ENCODE data around the gene ZNF18. TPM values are rescaled to one million over a fixed set of nuclear protein-coding genes. Genes with fewer than 3 reads are reported as not detected.

ZNF18 gene
- total RNA-seq, 8 experiments from 2014 or later: 7.6 to 18.2 (median 12.3) TPM

DNA sequence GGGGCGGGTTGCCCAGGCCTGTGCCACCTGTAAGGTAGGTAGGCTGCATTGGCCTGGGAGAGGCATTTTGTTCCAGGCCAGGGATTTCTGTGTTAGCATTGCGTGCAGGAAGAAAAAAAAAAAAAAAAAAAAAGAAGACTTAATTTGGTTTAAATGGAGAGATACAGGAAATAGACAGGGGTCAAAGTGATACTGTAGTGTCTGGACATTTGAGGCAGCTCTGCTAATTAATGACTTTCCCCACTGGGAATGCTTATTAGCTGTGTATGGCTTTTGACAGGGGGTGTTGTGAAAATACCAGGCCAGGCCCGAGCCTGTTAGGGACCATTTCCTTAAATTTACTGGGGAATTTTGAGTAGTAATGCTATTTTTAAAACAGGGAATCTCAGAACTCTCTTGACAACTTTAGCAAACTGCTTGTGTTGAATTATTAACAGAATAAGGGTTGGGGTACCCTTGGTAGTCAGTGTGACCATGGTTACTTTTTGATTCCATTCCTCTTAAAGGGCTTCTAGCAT, 24.4 kb upstream of the ZNF18 start:
- in situ Hi-C loops (cut with MboI; ENCODE audit: low pct_unique_long_range_greater_than_20kb in 2 of 9, low sequenced_read_pairs in 9 of 9, unreplicated experiment in 9 of 9): no loop called here
- Histone ChIP-seq H3K27ac (no peak overlapping the region), H3K4me3 (peak overlapping the region; percentile 66 to 90 (median 79)), H3K4me1 (replicated peaks in 1 of 2) (peaks cover 0 to 14% of the 10 kb centered on the region in 2 donors)
- no peak for ATAC-seq (replicated peaks in 6 of 8)
- WGBS, 10 experiments: 0 to 57% (median 5%) methylated on average over 1 to 2 of the region's 3 CpGs; no CpG with 5 or more reads in 4 of the 10 experiments

- H3K4me1 ChIP-seq (replicated peaks in 1 of 2): peaks cover 0 to 14% of the 10 kb centered on the region in 2 donors
- 0% methylated on average over 1 to 25 of the region's 123 CpGs; no CpG with 5 or more reads in 8 of the 10 experiments for WGBS, 10 experiments
- ATAC-seq (replicated peaks in 6 of 8): peak; percentile 90 to 98 (median 96)
- in situ Hi-C loops (cut with MboI; ENCODE audit: low pct_unique_long_range_greater_than_20kb in 2 of 9, low sequenced_read_pairs in 9 of 9, unreplicated experiment in 9 of 9): no loop called here
- peak within 1 kb of the TSS; percentile 66 to 90 (median 79) for H3K4me3 ChIP-seq
- H3K27ac ChIP-seq: peak within 1 kb of the TSS; percentile 85 to 87
Observed at GRCh38 chr17:12020642-12021622, 23.7 kb upstream of the ZNF18 start, which contains the start of gene MAP2K4. Gene MAP2K4, plus strand, starts transcription at chr17:12020877. Its CDS starts 10 bp downstream, at chr17:12020887.

GRCh38 chr17:12007466-12007865, 10.2 kb upstream of the ZNF18 start:
- in situ Hi-C loops (cut with MboI; ENCODE audit: low pct_unique_long_range_greater_than_20kb in 2 of 9, low sequenced_read_pairs in 9 of 9, unreplicated experiment in 9 of 9): no loop called here
- Histone ChIP-seq H3K4me1 (replicated peaks in 1 of 2) (no peaks in the 10 kb centered on the region), H3K27ac (no peak overlapping the region), H3K4me3 (no peak overlapping the region)
- 0 to 80% (median 74%) methylated on average over 1 to 5 of the region's 5 CpGs; no CpG with 5 or more reads in 4 of the 10 experiments for WGBS, 10 experiments
- no peak for ATAC-seq (replicated peaks in 6 of 8)

DNA sequence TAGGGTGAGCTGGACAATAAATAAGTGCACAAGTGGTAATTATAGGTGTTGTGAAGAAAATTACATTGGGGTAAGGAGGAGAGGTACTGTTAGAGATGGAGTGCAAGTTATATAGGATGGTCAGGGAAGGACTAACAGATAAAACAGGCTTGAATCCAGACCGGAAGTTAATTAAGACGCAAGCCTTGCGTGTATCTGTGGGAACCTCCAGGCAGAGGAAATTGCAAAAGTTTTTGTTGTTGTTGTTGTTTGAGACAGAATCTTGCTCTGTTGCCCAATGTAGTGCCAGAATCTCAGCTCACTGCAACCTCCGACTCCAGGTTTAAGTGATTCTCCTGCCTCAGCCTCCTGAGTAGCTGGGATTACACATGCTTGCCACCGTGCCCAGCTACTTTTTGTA, 2.4 kb upstream of the ZNF18 start:
- Histone ChIP-seq H3K4me1 (replicated peaks in 1 of 2) (peaks cover 4% of the 10 kb centered on the region in 2 donors), H3K4me3 (no peak overlapping the region), H3K27ac (no peak overlapping the region)
- no peak for ATAC-seq (replicated peaks in 6 of 8)
- 69 to 100% (median 93%) methylated on average over 1 to 5 of the region's 5 CpGs; no CpG with 5 or more reads in 1 of the 10 experiments for WGBS, 10 experiments
- in situ Hi-C loops (cut with MboI; ENCODE audit: low pct_unique_long_range_greater_than_20kb in 2 of 9, low sequenced_read_pairs in 9 of 9, unreplicated experiment in 9 of 9): loop anchor here in 1 of 9 experiments (25.0 kb wide), 1 partner anchor 1287 kb away; no protein-coding TSS in a partner anchor

DNA sequence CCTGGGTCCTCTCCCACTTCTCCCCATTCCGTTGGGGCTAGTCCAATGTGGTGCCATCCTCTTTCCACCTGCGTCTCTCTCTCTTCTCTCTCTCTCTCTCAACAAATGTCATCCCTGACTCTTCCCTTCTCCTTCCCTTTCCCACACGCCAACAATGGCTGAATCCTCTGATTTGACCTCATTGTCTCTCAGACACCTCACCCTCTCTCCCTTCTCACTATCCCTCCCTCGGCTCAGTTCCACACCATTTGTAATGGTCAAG, 628 bp upstream of the ZNF18 start:
- Histone ChIP-seq H3K27ac (peak overlapping the region; percentile 87 to 90), H3K4me1 (replicated peaks in 1 of 2) (peaks cover 4% of the 10 kb centered on the region in 2 donors), H3K4me3 (peak overlapping the region; percentile 62 to 84 (median 67))
- in situ Hi-C loops (cut with MboI; ENCODE audit: low pct_unique_long_range_greater_than_20kb in 2 of 9, low sequenced_read_pairs in 9 of 9, unreplicated experiment in 9 of 9): loop anchor here in 1 of 9 experiments (25.0 kb wide), 1 partner anchor 1286 kb away; no protein-coding TSS in a partner anchor
- ATAC-seq (replicated peaks in 6 of 8): no peak
- WGBS, 10 experiments: 0 to 100% (median 61%) methylated on average over 1 to 4 of the region's 4 CpGs; no CpG with 5 or more reads in 2 of the 10 experiments

DNA sequence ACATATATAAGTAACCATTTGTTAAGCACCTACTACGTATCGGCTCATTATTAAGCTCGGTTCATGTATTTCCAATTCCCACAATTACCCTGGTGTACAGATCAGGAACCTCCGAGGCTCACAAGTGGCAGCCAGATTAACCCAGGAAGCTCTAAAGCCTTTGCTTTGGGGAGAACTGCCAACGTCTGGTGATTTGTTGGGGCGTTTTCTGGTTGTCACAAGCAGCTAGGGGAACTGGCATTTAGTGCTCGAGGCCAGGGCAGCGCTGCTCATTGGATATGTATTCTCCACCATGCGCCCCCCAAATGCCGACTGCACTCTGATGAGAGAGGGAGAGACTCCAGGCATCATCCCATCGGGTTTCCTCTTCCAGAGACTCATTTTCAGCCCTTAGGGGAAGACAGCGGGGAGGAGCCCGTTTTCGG, 541 bp downstream of the ZNF18 start:
- in situ Hi-C loops (cut with MboI; ENCODE audit: low pct_unique_long_range_greater_than_20kb in 2 of 9, low sequenced_read_pairs in 9 of 9, unreplicated experiment in 9 of 9): loop anchor here in 1 of 9 experiments (25.0 kb wide), 1 partner anchor 1284 kb away; no protein-coding TSS in a partner anchor
- peak overlapping the region; percentile 62 to 84 (median 67) for H3K4me3 ChIP-seq
- 0 to 14% (median 5%) methylated on average over 3 to 12 of the region's 14 CpGs; no CpG with 5 or more reads in 2 of the 10 experiments for WGBS, 10 experiments
- peak in 2 of 8 experiments; percentile 33 to 45 for ATAC-seq (replicated peaks in 6 of 8)
- H3K4me1 ChIP-seq (replicated peaks in 1 of 2): peaks cover 4% of the 10 kb centered on the region in 2 donors
- H3K27ac ChIP-seq: peak overlapping the region; percentile 86 to 87

DNA sequence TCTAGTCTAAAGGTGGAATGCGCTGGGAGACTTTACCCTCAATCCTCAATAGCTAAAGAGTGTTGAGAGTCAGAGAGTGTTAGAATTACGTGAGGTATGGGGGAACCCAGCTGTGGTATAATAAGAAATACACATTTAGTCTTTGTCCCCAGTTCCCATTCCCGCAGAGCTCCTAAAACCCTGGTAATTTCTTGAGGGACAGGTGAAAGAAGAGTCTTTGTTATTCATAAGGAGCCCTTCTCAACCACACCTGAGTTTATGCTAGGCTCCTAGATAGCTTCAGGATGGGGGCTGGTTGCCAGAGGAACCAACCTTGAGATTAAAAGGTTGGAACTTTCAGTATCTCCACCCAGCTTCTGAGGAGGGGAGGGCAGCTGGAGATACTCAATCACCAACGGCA, 5.8 kb downstream of the ZNF18 start:
- in situ Hi-C loops (cut with MboI; ENCODE audit: low pct_unique_long_range_greater_than_20kb in 2 of 9, low sequenced_read_pairs in 9 of 9, unreplicated experiment in 9 of 9): loop anchor here in 1 of 9 experiments (25.0 kb wide), 1 partner anchor 1279 kb away; no protein-coding TSS in a partner anchor
- ATAC-seq (replicated peaks in 6 of 8): no peak
- H3K27ac ChIP-seq: no peak overlapping the region
- no peak overlapping the region for H3K4me3 ChIP-seq
- 0 to 100% (median 60%) methylated on average over 1 to 4 of the region's 4 CpGs; no CpG with 5 or more reads in 3 of the 10 experiments for WGBS, 10 experiments
- no peaks in the 10 kb centered on the region for H3K4me1 ChIP-seq (replicated peaks in 1 of 2)

DNA sequence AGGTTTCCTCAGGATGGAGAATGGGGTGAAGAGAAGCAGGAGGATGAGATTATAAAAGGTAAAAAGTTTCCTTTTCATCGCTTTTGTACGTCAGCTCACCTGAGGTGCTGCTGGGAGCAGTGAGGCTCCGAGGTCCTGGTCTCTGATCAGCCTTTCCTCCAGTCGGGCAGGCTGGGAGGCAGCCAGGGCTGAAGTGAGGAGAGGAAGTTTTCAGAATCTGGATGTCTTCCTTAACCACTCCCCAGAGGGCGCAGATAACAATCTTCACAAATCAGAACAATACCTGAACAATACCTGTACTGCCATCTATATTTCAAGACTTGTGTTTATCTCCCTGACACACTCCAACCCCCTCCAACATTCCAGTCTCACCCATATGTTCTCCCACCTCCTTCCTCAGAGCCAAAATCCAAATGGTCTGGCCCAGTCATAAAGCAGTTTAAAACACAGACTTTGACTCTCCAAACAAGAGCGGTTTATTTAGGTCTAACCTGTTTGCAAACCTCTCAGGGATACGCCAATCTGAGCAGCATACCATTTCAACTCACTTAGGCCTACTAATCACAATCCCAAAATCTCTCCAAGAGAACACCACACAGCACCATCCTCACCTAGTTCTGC, 6.8 kb downstream of the ZNF18 start:
- in situ Hi-C loops (cut with MboI; ENCODE audit: low pct_unique_long_range_greater_than_20kb in 2 of 9, low sequenced_read_pairs in 9 of 9, unreplicated experiment in 9 of 9): loop anchor here in 1 of 9 experiments (25.0 kb wide), 1 partner anchor 1278 kb away; no protein-coding TSS in a partner anchor

GRCh38 chr17:11986942-11987329, 10.3 kb downstream of the ZNF18 start:
- 20 to 60% (median 33%) methylated on average over 1 to 5 of the region's 5 CpGs; no CpG with 5 or more reads in 4 of the 10 experiments for WGBS, 10 experiments
- Histone ChIP-seq H3K4me1 (replicated peaks in 1 of 2) (no peaks in the 10 kb centered on the region), H3K27ac (no peak overlapping the region), H3K4me3 (no peak overlapping the region)
- peak in 5 of 8 experiments; percentile 29 to 72 (median 68) for ATAC-seq (replicated peaks in 6 of 8)
- in situ Hi-C loops (cut with MboI; ENCODE audit: low pct_unique_long_range_greater_than_20kb in 2 of 9, low sequenced_read_pairs in 9 of 9, unreplicated experiment in 9 of 9): loop anchor here in 1 of 9 experiments (25.0 kb wide), 1 partner anchor 1275 kb away; no protein-coding TSS in a partner anchor

More for the DNA sequence above, 6.8 kb downstream of the ZNF18 start:
- no peaks in the 10 kb centered on the region for H3K4me1 ChIP-seq (replicated peaks in 1 of 2)
- 40 to 100% (median 92%) methylated on average over 1 to 5 of the region's 7 CpGs; no CpG with 5 or more reads in 1 of the 10 experiments for whole genome bisulfite sequencing, 10 experiments
- no peak overlapping the region for H3K27ac ChIP-seq
- no peak for ATAC-seq (replicated peaks in 6 of 8)
- no peak overlapping the region for H3K4me3 ChIP-seq

GRCh38 chr17:11986179-11986941, 10.9 kb downstream of the ZNF18 start:
- Histone ChIP-seq H3K4me3 (no peak overlapping the region), H3K27ac (no peak overlapping the region), H3K4me1 (replicated peaks in 1 of 2) (no peaks in the 10 kb centered on the region)
- in situ Hi-C loops (cut with MboI; ENCODE audit: low pct_unique_long_range_greater_than_20kb in 2 of 9, low sequenced_read_pairs in 9 of 9, unreplicated experiment in 9 of 9): loop anchor here in 1 of 9 experiments (25.0 kb wide), 1 partner anchor 1274 kb away; no protein-coding TSS in a partner anchor
- ATAC-seq (replicated peaks in 6 of 8): no peak
- 20 to 100% (median 79%) methylated on average over 1 to 4 of the region's 4 CpGs; no CpG with 5 or more reads in 2 of the 10 experiments for WGBS, 10 experiments

- no peak for ATAC-seq (replicated peaks in 6 of 8)
- in situ Hi-C loops (cut with MboI; ENCODE audit: low pct_unique_long_range_greater_than_20kb in 2 of 9, low sequenced_read_pairs in 9 of 9, unreplicated experiment in 9 of 9): loop anchor here in 1 of 9 experiments (25.0 kb wide), 1 partner anchor 1270 kb away; no protein-coding TSS in a partner anchor
- 83 to 100% (median 100%) methylated on average over 1 to 2 of the region's 4 CpGs; no CpG with 5 or more reads in 4 of the 10 experiments for WGBS, 10 experiments
- Histone ChIP-seq H3K4me1 (replicated peaks in 1 of 2) (no peaks in the 10 kb centered on the region), H3K4me3 (no peak overlapping the region), H3K27ac (no peak overlapping the region)
Observed at GRCh38 chr17:11981862-11982261, 15.4 kb downstream of the ZNF18 start.

DNA sequence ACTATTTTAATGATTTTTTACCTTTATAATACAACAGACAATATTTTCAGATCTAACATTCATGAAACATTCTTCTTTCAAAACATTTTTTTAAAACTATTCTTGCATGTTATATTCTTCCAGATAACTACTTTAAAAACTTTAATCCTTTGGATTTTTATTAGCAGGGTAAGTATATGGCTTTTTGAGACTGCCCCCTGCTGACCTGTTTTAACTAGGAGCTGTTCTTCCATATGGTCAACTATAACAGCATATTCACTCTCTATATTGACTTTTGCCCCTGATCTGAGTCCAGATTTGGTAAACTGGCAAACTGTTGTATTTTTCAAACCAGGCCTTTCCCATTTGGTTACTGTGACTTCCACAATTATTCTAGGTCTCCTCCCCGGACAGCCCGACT, 16.5 kb downstream of the ZNF18 start:
- Histone ChIP-seq H3K4me3 (no peak overlapping the region), H3K27ac (no peak overlapping the region), H3K4me1 (replicated peaks in 1 of 2) (no peaks in the 10 kb centered on the region)
- in situ Hi-C loops (cut with MboI; ENCODE audit: low pct_unique_long_range_greater_than_20kb in 2 of 9, low sequenced_read_pairs in 9 of 9, unreplicated experiment in 9 of 9): loop anchor here in 1 of 9 experiments (25.0 kb wide), 1 partner anchor 1269 kb away; no protein-coding TSS in a partner anchor
- no peak for ATAC-seq (replicated peaks in 6 of 8)
- 92 to 100% (median 100%) methylated on average over 2 of the region's 2 CpGs; no CpG with 5 or more reads in 6 of the 10 experiments for WGBS, 10 experiments
